DMS53 treated with DMSO at 0.1 percent for 48 hours (cell line): ENCODE data around the gene ZNF121.
A peak's percentile ranks its signal among the peaks of the same experiment; 100 is the strongest.

Experiments used
- DNase-seq: peaks from one replicate; lab custom pipeline; 2025; ENCODE audit not compliant: unreplicated experiment; lab: John Stamatoyannopoulos, UW

The ZNF121 gene

GRCh38 chr19:9538183-9539058, 45.9 kb downstream of the ZNF121 start, which contains the start of gene ZNF426:
Gene ZNF426, minus strand, starts transcription at chr19:9538645. Its CDS starts 2,413 bp downstream, at chr19:9536232.
- peak; percentile 51 for DNase-seq

DNA sequence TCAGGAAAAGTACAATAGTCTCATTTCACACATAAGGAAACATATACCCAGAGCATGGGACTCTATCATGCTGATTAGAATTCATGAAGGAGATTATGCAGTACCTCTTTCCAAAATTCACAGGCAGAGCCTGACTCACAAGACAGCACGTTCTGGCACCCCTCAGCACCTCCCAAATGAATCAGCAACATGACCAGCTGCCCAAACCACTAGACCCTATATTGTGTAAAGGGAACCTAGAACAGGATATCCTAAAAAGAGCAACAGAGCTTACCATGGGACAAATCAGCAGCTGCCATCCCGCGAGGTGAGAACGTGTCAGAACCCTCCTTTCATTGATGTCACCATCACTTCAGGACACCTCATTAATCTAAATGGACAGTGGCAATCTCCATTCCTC, 48.4 kb downstream of the ZNF121 start:
- DNase-seq: no peak

GRCh38 chr19:9531933-9532332, 52.4 kb downstream of the ZNF121 start:
- DNase-seq: no peak

DNA sequence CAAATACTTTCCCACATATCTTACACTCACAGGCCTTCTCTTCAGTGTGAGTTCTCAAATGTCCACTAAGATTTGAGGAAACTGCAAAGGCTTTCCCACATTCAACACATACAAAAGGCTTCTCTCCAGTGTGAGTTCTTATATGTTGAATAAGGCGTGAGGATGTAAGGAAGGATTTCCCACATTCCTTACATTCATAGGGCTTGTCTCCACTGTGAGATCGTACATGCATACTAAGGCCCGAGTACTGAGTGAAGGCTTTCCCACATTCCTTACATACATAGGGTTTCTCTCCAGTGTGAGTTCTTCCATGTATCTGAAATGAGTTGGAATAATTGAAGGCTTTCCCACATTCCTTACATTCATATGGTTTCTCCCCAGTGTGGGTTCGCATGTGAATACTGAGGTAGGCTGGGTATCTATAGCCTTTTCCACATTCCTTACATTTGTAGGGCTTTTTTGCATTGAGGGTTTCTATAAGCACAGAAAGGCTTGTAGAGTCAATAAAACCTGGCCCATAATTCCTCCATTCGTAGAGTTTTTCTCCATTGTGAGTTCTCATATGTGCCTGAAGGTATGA, 55.5 kb downstream of the ZNF121 start:
- DNase-seq: no peak

- no peak for DNase-seq
Measured at GRCh38 chr19:9523885-9524474, 60.3 kb downstream of the ZNF121 start.
